HepG2 (cell line): ENCODE data around the gene UXS1. TPM values are rescaled to one million over a fixed set of nuclear protein-coding genes. Genes with fewer than 3 reads are reported as not detected.
A peak's percentile ranks its signal among the peaks of the same experiment; 100 is the strongest.

Experiments
- ATF1 ChIP-seq: IDR thresholded peaks from 2 replicates; pipeline ENCODE4 v1.6.1; 2016; ENCODE audit warnings: mild to moderate bottlenecking, control low read depth
- DNMT3B ChIP-seq: conservative IDR thresholded peaks from 2 replicates; pipeline ENCODE4 v1.6.1; 2016; ENCODE audit warnings: missing biosample characterization, control low read depth
- KDM5B ChIP-seq: sonication (generic); formaldehyde crosslinking; IDR thresholded peaks from 2 replicates; pipeline ENCODE4 v1.4.0; 2020; ENCODE audit warnings: missing genetic modification reagents, mild to moderate bottlenecking, borderline replicate concordance
- PRPF4 ChIP-seq: fragments of 200-400 bp; formaldehyde crosslinking; IDR thresholded peaks from 2 replicates; pipeline ENCODE4 v1.6.1; 2016; ENCODE audit warnings: low read length, low read depth; ENCODE audit not compliant: poor library complexity, severe bottlenecking
- SOX5 ChIP-seq: IDR thresholded peaks from 2 replicates; pipeline ENCODE4 v1.6.1; 2016; ENCODE audit warnings: borderline replicate concordance
- XRCC5 ChIP-seq: fragments of 200-400 bp; formaldehyde crosslinking; optimal IDR thresholded peaks from 2 replicates; pipeline ENCODE3; 2017; ENCODE audit warnings: mild to moderate bottlenecking, low read length
- ZFP91 ChIP-seq: sonication (generic); formaldehyde crosslinking; IDR thresholded peaks from 2 replicates; pipeline ENCODE4 v1.9.0; 2022; ENCODE audit warnings: missing genetic modification reagents, mild to moderate bottlenecking, borderline replicate concordance
- ZNF121 ChIP-seq: sonication (generic); formaldehyde crosslinking; IDR thresholded peaks from 2 replicates; pipeline ENCODE4 v1.5.0; 2020; ENCODE audit warnings: mild to moderate bottlenecking, missing genetic modification reagents
- ZNF17 ChIP-seq: sonication (generic); formaldehyde crosslinking; IDR thresholded peaks from 2 replicates; pipeline ENCODE4 v1.5.0; 2020; ENCODE audit warnings: mild to moderate bottlenecking, missing genetic modification reagents
- ZNF598 ChIP-seq: sonication (generic); formaldehyde crosslinking; IDR thresholded peaks from 2 replicates; pipeline ENCODE4 v1.5.1; 2020; ENCODE audit warnings: mild to moderate bottlenecking, missing genetic modification reagents, borderline replicate concordance
- ZNF709 ChIP-seq: sonication (generic); formaldehyde crosslinking; IDR thresholded peaks from 2 replicates; pipeline ENCODE4 v1.5.0; 2020; ENCODE audit warnings: mild to moderate bottlenecking, missing genetic modification reagents
- ZNF891 ChIP-seq: sonication (generic); formaldehyde crosslinking; IDR thresholded peaks from 2 replicates; pipeline ENCODE4 v1.5.0; 2020; ENCODE audit warnings: mild to moderate bottlenecking, missing genetic modification reagents
- polyA plus RNA-seq, 8 experiments: library from polyadenylated mRNA; depleted of rRNA in 3 of 8; stranded (reverse) in 7 of 8; unstranded in 1 of 8; fragments of >200 nt; fragmentation: Illumina TruSeq in 4 of 8; extraction: Trizol in 4 of 8; gene quantifications; 2 replicates each; pipeline versions ENCODE4 v1.2.1 to v1.2.3, GENCODE V29; 2011 to 2016; ENCODE audit warnings: low read depth in 4 of 8, missing spikeins in 1 of 8, mixed read lengths in 1 of 8; ENCODE audit not compliant: insufficient read depth in 1 of 8
- total RNA-seq, 5 experiments: library from RNA; depleted of rRNA; stranded (reverse); fragments of >200 nt; fragmentation: Illumina TruSeq; extraction: Trizol; gene quantifications; 2 replicates each; pipeline ENCODE4 v1.2.3, GENCODE V29; 2016; ENCODE audit warnings: low read depth in 1 of 5
- TF ChIP-seq, protein P1 (sequence below): sonication (generic); formaldehyde crosslinking; IDR thresholded peaks from 2 replicates; pipeline ENCODE4 v1.4.0; 2020; ENCODE audit warnings: missing genetic modification reagents
- TF ChIP-seq, protein P2 (sequence below): sonication (generic); formaldehyde crosslinking; IDR thresholded peaks from 2 replicates; pipeline ENCODE4 v1.5.1; 2020; ENCODE audit warnings: mild to moderate bottlenecking, missing genetic modification reagents, borderline replicate concordance

Gene UXS1
- total and polyA plus RNA-seq, 2 of the 13 experiments (the other 11 are each of a cell fraction or from before 2014, with no cell fraction given), result 53.3 to 110 TPM

GRCh38 chr2:106127776-106128268, 66.3 kb downstream of the UXS1 start (continued):
- 0 out of 2 replicates have a peak, but pooled peaks have one; percentile 64 for TF ChIP-seq ZNF17 (CRISPR knock-in tag)
- peak; percentile 13 for TF ChIP-seq XRCC5
- TF ChIP-seq ZNF121, result 0 out of 2 replicates have a peak, but pooled peaks have one; percentile 17
- TF ChIP-seq ZFP91 (CRISPR knock-in tag), result 0 out of 2 replicates have a peak, but pooled peaks have one; percentile 33
- TF ChIP-seq KDM5B, result 0 out of 2 replicates have a peak, but pooled peaks have one; percentile 31
- 0 out of 2 replicates have a peak, but pooled peaks have one; percentile 63 for TF ChIP-seq ZNF891 (CRISPR knock-in tag)
- TF ChIP-seq, protein P1, sequence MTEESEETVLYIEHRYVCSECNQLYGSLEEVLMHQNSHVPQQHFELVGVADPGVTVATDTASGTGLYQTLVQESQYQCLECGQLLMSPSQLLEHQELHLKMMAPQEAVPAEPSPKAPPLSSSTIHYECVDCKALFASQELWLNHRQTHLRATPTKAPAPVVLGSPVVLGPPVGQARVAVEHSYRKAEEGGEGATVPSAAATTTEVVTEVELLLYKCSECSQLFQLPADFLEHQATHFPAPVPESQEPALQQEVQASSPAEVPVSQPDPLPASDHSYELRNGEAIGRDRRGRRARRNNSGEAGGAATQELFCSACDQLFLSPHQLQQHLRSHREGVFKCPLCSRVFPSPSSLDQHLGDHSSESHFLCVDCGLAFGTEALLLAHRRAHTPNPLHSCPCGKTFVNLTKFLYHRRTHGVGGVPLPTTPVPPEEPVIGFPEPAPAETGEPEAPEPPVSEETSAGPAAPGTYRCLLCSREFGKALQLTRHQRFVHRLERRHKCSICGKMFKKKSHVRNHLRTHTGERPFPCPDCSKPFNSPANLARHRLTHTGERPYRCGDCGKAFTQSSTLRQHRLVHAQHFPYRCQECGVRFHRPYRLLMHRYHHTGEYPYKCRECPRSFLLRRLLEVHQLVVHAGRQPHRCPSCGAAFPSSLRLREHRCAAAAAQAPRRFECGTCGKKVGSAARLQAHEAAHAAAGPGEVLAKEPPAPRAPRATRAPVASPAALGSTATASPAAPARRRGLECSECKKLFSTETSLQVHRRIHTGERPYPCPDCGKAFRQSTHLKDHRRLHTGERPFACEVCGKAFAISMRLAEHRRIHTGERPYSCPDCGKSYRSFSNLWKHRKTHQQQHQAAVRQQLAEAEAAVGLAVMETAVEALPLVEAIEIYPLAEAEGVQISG (CRISPR knock-in tag), result 0 out of 2 replicates have a peak, but pooled peaks have one; percentile 39
- no peak for TF ChIP-seq DNMT3B
- no peak for TF ChIP-seq ATF1 (CRISPR knock-in tag)
- TF ChIP-seq ZNF598 (CRISPR knock-in tag), result peak; percentile 46; the same call in 1 of the 2 replicates
- TF ChIP-seq SOX5 (CRISPR knock-in tag), result 0 out of 2 replicates have a peak, but pooled peaks have one; percentile 11
- TF ChIP-seq ZNF709 (CRISPR knock-in tag), result no peak
- peak; percentile 78 for TF ChIP-seq PRPF4
- TF ChIP-seq, protein P2, sequence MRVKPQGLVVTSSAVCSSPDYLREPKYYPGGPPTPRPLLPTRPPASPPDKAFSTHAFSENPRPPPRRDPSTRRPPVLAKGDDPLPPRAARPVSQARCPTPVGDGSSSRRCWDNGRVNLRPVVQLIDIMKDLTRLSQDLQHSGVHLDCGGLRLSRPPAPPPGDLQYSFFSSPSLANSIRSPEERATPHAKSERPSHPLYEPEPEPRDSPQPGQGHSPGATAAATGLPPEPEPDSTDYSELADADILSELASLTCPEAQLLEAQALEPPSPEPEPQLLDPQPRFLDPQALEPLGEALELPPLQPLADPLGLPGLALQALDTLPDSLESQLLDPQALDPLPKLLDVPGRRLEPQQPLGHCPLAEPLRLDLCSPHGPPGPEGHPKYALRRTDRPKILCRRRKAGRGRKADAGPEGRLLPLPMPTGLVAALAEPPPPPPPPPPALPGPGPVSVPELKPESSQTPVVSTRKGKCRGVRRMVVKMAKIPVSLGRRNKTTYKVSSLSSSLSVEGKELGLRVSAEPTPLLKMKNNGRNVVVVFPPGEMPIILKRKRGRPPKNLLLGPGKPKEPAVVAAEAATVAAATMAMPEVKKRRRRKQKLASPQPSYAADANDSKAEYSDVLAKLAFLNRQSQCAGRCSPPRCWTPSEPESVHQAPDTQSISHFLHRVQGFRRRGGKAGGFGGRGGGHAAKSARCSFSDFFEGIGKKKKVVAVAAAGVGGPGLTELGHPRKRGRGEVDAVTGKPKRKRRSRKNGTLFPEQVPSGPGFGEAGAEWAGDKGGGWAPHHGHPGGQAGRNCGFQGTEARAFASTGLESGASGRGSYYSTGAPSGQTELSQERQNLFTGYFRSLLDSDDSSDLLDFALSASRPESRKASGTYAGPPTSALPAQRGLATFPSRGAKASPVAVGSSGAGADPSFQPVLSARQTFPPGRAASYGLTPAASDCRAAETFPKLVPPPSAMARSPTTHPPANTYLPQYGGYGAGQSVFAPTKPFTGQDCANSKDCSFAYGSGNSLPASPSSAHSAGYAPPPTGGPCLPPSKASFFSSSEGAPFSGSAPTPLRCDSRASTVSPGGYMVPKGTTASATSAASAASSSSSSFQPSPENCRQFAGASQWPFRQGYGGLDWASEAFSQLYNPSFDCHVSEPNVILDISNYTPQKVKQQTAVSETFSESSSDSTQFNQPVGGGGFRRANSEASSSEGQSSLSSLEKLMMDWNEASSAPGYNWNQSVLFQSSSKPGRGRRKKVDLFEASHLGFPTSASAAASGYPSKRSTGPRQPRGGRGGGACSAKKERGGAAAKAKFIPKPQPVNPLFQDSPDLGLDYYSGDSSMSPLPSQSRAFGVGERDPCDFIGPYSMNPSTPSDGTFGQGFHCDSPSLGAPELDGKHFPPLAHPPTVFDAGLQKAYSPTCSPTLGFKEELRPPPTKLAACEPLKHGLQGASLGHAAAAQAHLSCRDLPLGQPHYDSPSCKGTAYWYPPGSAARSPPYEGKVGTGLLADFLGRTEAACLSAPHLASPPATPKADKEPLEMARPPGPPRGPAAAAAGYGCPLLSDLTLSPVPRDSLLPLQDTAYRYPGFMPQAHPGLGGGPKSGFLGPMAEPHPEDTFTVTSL (CRISPR knock-in tag), result 0 out of 2 replicates have a peak, but pooled peaks have one; percentile 29
- TF ChIP-seq, all 625 proteins: peak for 34
